ENCODE results near the gene UFD1. TPM values are rescaled to one million over a fixed set of nuclear protein-coding genes. Genes with fewer than 3 reads are reported as not detected.

UFD1 gene
- total RNA-seq, 4 donors from 2014 or later = 4.9 to 57.2 (median 36.8) TPM

- Histone ChIP-seq H3K9me3 (no peaks in the 10 kb centered on the region), H3K27ac (no peak overlapping the region), H3K27me3 (no peaks in the 10 kb centered on the region), H3K4me3 (no peak overlapping the region), H3K36me3 (peaks cover 0 to 43% (median 13%) of the 10 kb centered on the region in 4 donors), H3K4me1 (no peaks in the 10 kb centered on the region)
- intact Hi-C loops (cut with DNase I; ENCODE audit: low total_unique reads) = no loop called here
- no peak for DNase-seq
- in situ Hi-C loops (cut with MboI; ENCODE audit: low pct_ligation_motif_present in 1 of 4, low pct_unique_long_range_greater_than_20kb in 1 of 4, low sequenced_read_pairs in 3 of 4) = no loop called here
- WGBS, 2 donors (ENCODE audit: low coverage in 1 of 2) = 68 to 82% methylated on average over 3 to 6 of the region's 6 CpGs
- TF ChIP-seq POLR2AphosphoS5 (IDR thresholded peaks at IDR 0.05) (no peak), POLR2A (IDR thresholded peaks at IDR 0.05) (no peak), CTCF (IDR thresholded peaks at IDR 0.05) (no peak), EP300 (IDR thresholded peaks at IDR 0.05; ENCODE audit: low read depth) (no peak)
These were observed 24.8 kb downstream of the UFD1 start for GRCh38 chr22:19454156-19454555.

- TF ChIP-seq POLR2AphosphoS5 (IDR thresholded peaks at IDR 0.05) (no peak), POLR2A (IDR thresholded peaks at IDR 0.05) (no peak), EP300 (IDR thresholded peaks at IDR 0.05; ENCODE audit: low read depth) (no peak), CTCF (IDR thresholded peaks at IDR 0.05) (no peak)
- Histone ChIP-seq H3K9me3 (no peaks in the 10 kb centered on the region), H3K4me3 (no peak overlapping the region), H3K36me3 (peaks cover 0 to 43% (median 13%) of the 10 kb centered on the region in 4 donors), H3K4me1 (peaks cover 0 to 3% (median under 1%) of the 10 kb centered on the region in 4 donors), H3K27ac (no peak overlapping the region), H3K27me3 (no peaks in the 10 kb centered on the region)
- 93% methylated on average over 5 of the region's 5 CpGs; no CpG with 5 or more reads in 1 of the 2 donors for WGBS, 2 donors (ENCODE audit: low coverage in 1 of 2)
- intact Hi-C loops (cut with DNase I; ENCODE audit: low total_unique reads) = no loop called here
- DNase-seq = no peak
- in situ Hi-C loops (cut with MboI; ENCODE audit: low pct_ligation_motif_present in 1 of 4, low pct_unique_long_range_greater_than_20kb in 1 of 4, low sequenced_read_pairs in 3 of 4) = no loop called here
These were observed 25.3 kb downstream of the UFD1 start for GRCh38 chr22:19453718-19454117.

- no peak for DNase-seq
- TF ChIP-seq POLR2A (IDR thresholded peaks at IDR 0.05) (no peak), CTCF (IDR thresholded peaks at IDR 0.05) (no peak), POLR2AphosphoS5 (IDR thresholded peaks at IDR 0.05) (no peak), EP300 (IDR thresholded peaks at IDR 0.05; ENCODE audit: low read depth) (no peak)
- 99 to 100% methylated on average over 4 of the region's 4 CpGs for WGBS, 2 donors (ENCODE audit: low coverage in 1 of 2)
- in situ Hi-C loops (cut with MboI; ENCODE audit: low pct_ligation_motif_present in 1 of 4, low pct_unique_long_range_greater_than_20kb in 1 of 4, low sequenced_read_pairs in 3 of 4) = no loop called here
- no peak overlapping the region for H3K27ac ChIP-seq
- peaks cover 0 to 38% (median 12%) of the 10 kb centered on the region in 4 donors for H3K36me3 ChIP-seq
- H3K27me3 ChIP-seq = no peaks in the 10 kb centered on the region
- H3K4me3 ChIP-seq = no peak overlapping the region
- intact Hi-C loops (cut with DNase I; ENCODE audit: low total_unique reads) = no loop called here
- H3K4me1 ChIP-seq = peaks cover 7 to 13% (median 11%) of the 10 kb centered on the region in 4 donors
- no peaks in the 10 kb centered on the region for H3K9me3 ChIP-seq
These were observed 27.4 kb downstream of the UFD1 start for GRCh38 chr22:19451570-19451969.

- Histone ChIP-seq H3K9me3 (no peaks in the 10 kb centered on the region), H3K4me1 (peaks cover 16 to 23% (median 20%) of the 10 kb centered on the region in 4 donors), H3K36me3 (peaks cover 0 to 28% (median 7%) of the 10 kb centered on the region in 4 donors), H3K27ac (no peak overlapping the region), H3K4me3 (no peak overlapping the region), H3K27me3 (no peaks in the 10 kb centered on the region)
- in situ Hi-C loops (cut with MboI; ENCODE audit: low pct_ligation_motif_present in 1 of 4, low pct_unique_long_range_greater_than_20kb in 1 of 4, low sequenced_read_pairs in 3 of 4) (no loop called here), intact Hi-C loops (cut with DNase I; ENCODE audit: low total_unique reads) (no loop called here)
- no peak for DNase-seq
- WGBS, 2 donors (ENCODE audit: low coverage in 1 of 2) = 85 to 100% methylated on average over 5 to 8 of the region's 8 CpGs
- TF ChIP-seq POLR2A (IDR thresholded peaks at IDR 0.05) (no peak), CTCF (IDR thresholded peaks at IDR 0.05) (no peak), POLR2AphosphoS5 (IDR thresholded peaks at IDR 0.05) (no peak), EP300 (IDR thresholded peaks at IDR 0.05; ENCODE audit: low read depth) (no peak)
These were observed 28.4 kb downstream of the UFD1 start for GRCh38 chr22:19450363-19451175.
